Activated naive CD8-positive, alpha-beta T cell treated with anti-CD3 and anti-CD28 coated beads, Interleukin-2, amount 10 ng/mL, durations not matched to agents 7 days and 5 days (primary cell): ENCODE data around the gene UBE2C. TPM values are rescaled to one million over a fixed set of nuclear protein-coding genes. Genes with fewer than 3 reads are reported as not detected.

Source experiments
- ATAC-seq: fragments of 150-1000 bp; cut with Tn5 transposase; one replicate; pipeline ENCODE4 v1.10.0; 2021; ENCODE audit warnings: low read depth, moderate library complexity
- POLR2A ChIA-PET: fragments of 350-600 bp; sonication (Branson Sonifier 250); formaldehyde crosslinking; loops from one replicate; lab custom pipeline; 2021; ENCODE audit warnings: antibody characterized with exemption; lab: Charles Lee
- DNase-seq: peaks from one replicate; pipeline ENCODE4 v3.0.0; 2021
- H3K27ac Mint-ChIP-seq: one replicate; pipeline ENCODE4 v1.8.0; 2022; ENCODE audit warnings: mild to moderate bottlenecking, mixed read lengths
- H3K27me3 Mint-ChIP-seq: one replicate; pipeline ENCODE4 v1.8.0; 2022; ENCODE audit warnings: mild to moderate bottlenecking, moderate library complexity, mixed read lengths
- H3K36me3 Mint-ChIP-seq: one replicate; pipeline ENCODE4 v1.8.0; 2021; ENCODE audit warnings: mild to moderate bottlenecking, mixed read lengths
- H3K4me1 Mint-ChIP-seq: one replicate; pipeline ENCODE4 v1.8.0; 2021; ENCODE audit warnings: mixed read lengths
- H3K4me3 Mint-ChIP-seq: one replicate; pipeline ENCODE4 v1.8.0; 2022; ENCODE audit warnings: mild to moderate bottlenecking, moderate library complexity, mixed read lengths
- H3K9me3 Mint-ChIP-seq: one replicate; pipeline ENCODE4 v1.8.0; 2021; ENCODE audit warnings: mixed read lengths
- total RNA-seq, 2 experiments: library from RNA; stranded (reverse); gene quantifications; one replicate each; pipeline ENCODE4 v1.2.3, GENCODE V29; 2021

The UBE2C gene
- total RNA-seq, 2 experiments from 2014 or later = 153 to 154 TPM

GRCh38 chr20:45842169-45842812 lies 29.8 kb downstream of the UBE2C start:
- DNase-seq = no peak
- H3K9me3 Mint-ChIP-seq = no peaks in the 10 kb centered on the region
- no peak overlapping the region for H3K27ac Mint-ChIP-seq
- POLR2A ChIA-PET = interaction anchor here (1.2 to 1.6 kb wide), 2 partner anchors 9 to 15 kb away, joined by 3 to 6 read pairs; partner anchors contain the start of genes ACOT8, SNX21 and ZSWIM3
- H3K36me3 Mint-ChIP-seq = peaks cover 8% of the 10 kb centered on the region
- no peak overlapping the region for H3K4me3 Mint-ChIP-seq
- no peak for ATAC-seq
- H3K4me1 Mint-ChIP-seq = no peaks in the 10 kb centered on the region
- H3K27me3 Mint-ChIP-seq = no peaks in the 10 kb centered on the region

GRCh38 chr20:45843506-45843905 lies 31.1 kb downstream of the UBE2C start:
- Mint-ChIP-seq H3K4me1 (no peaks in the 10 kb centered on the region), H3K9me3 (no peaks in the 10 kb centered on the region), H3K36me3 (peaks cover 8% of the 10 kb centered on the region), H3K27me3 (no peaks in the 10 kb centered on the region), H3K4me3 (no peak overlapping the region), H3K27ac (no peak overlapping the region)
- DNase-seq = no peak
- POLR2A ChIA-PET = no interaction called here
- no peak for ATAC-seq

- POLR2A ChIA-PET = no interaction called here
- Mint-ChIP-seq H3K36me3 (peaks cover 16% of the 10 kb centered on the region), H3K9me3 (no peaks in the 10 kb centered on the region), H3K27ac (no peak overlapping the region), H3K4me3 (no peak overlapping the region), H3K4me1 (no peaks in the 10 kb centered on the region), H3K27me3 (no peaks in the 10 kb centered on the region)
- DNase-seq = no peak
- ATAC-seq = no peak
Measured at GRCh38 chr20:45845452-45845851, 33.0 kb downstream of the UBE2C start.

GRCh38 chr20:45848421-45848820 lies 36.0 kb downstream of the UBE2C start:
- no peak overlapping the region for H3K4me3 Mint-ChIP-seq
- ATAC-seq = no peak
- peaks cover 1% of the 10 kb centered on the region for H3K4me1 Mint-ChIP-seq
- H3K27me3 Mint-ChIP-seq = no peaks in the 10 kb centered on the region
- no peaks in the 10 kb centered on the region for H3K9me3 Mint-ChIP-seq
- DNase-seq = no peak
- H3K27ac Mint-ChIP-seq = no peak overlapping the region
- H3K36me3 Mint-ChIP-seq = peaks cover 23% of the 10 kb centered on the region
- POLR2A ChIA-PET = no interaction called here

GRCh38 chr20:45848969-45849582 lies 36.6 kb downstream of the UBE2C start:
- no peak overlapping the region for H3K27ac Mint-ChIP-seq
- H3K4me1 Mint-ChIP-seq = peaks cover 1% of the 10 kb centered on the region
- DNase-seq (no peak), ATAC-seq (no peak)
- peaks cover 24% of the 10 kb centered on the region for H3K36me3 Mint-ChIP-seq
- no peaks in the 10 kb centered on the region for H3K9me3 Mint-ChIP-seq
- H3K27me3 Mint-ChIP-seq = no peaks in the 10 kb centered on the region
- H3K4me3 Mint-ChIP-seq = no peak overlapping the region
- POLR2A ChIA-PET = no interaction called here

GRCh38 chr20:45850238-45850637 lies 37.8 kb downstream of the UBE2C start:
- ATAC-seq (no peak), DNase-seq (no peak)
- H3K4me1 Mint-ChIP-seq = peaks cover 5% of the 10 kb centered on the region
- POLR2A ChIA-PET = interaction anchor here (0.6 kb wide), 1 partner anchor 24 kb away, joined by 8 read pairs; no protein-coding TSS in a partner anchor
- no peak overlapping the region for H3K27ac Mint-ChIP-seq
- H3K4me3 Mint-ChIP-seq = no peak overlapping the region
- H3K27me3 Mint-ChIP-seq = no peaks in the 10 kb centered on the region
- no peaks in the 10 kb centered on the region for H3K9me3 Mint-ChIP-seq
- H3K36me3 Mint-ChIP-seq = peaks cover 20% of the 10 kb centered on the region

- ATAC-seq (no peak), DNase-seq (no peak)
- Mint-ChIP-seq H3K36me3 (peaks cover 20% of the 10 kb centered on the region), H3K9me3 (no peaks in the 10 kb centered on the region), H3K4me3 (no peak overlapping the region), H3K27ac (no peak overlapping the region), H3K27me3 (no peaks in the 10 kb centered on the region), H3K4me1 (peaks cover 8% of the 10 kb centered on the region)
- POLR2A ChIA-PET = no interaction called here
Measured at GRCh38 chr20:45850926-45851325, 38.5 kb downstream of the UBE2C start.

GRCh38 chr20:45851501-45851900 lies 39.1 kb downstream of the UBE2C start:
- POLR2A ChIA-PET = interaction anchor here (1.4 kb wide), 1 partner anchor 41 kb away, joined by 4 read pairs; no protein-coding TSS in a partner anchor
- H3K27ac Mint-ChIP-seq = no peak overlapping the region
- H3K36me3 Mint-ChIP-seq = peaks cover 19% of the 10 kb centered on the region
- DNase-seq (no peak), ATAC-seq (no peak)
- no peaks in the 10 kb centered on the region for H3K27me3 Mint-ChIP-seq
- no peak overlapping the region for H3K4me3 Mint-ChIP-seq
- H3K4me1 Mint-ChIP-seq = peaks cover 11% of the 10 kb centered on the region
- H3K9me3 Mint-ChIP-seq = no peaks in the 10 kb centered on the region

GRCh38 chr20:45852326-45852725 lies 39.9 kb downstream of the UBE2C start:
- Mint-ChIP-seq H3K4me1 (peaks cover 14% of the 10 kb centered on the region), H3K36me3 (peaks cover 19% of the 10 kb centered on the region)
- ATAC-seq = no peak

GRCh38 chr20:45853484-45853883 lies 41.0 kb downstream of the UBE2C start:
- no peak for ATAC-seq

More at GRCh38 chr20:45852326-45852725, 39.9 kb downstream of the UBE2C start:
- DNase-seq = no peak
- Mint-ChIP-seq H3K27me3 (no peaks in the 10 kb centered on the region), H3K27ac (no peak overlapping the region), H3K4me3 (no peak overlapping the region), H3K9me3 (no peaks in the 10 kb centered on the region)
- POLR2A ChIA-PET = interaction anchor here (0.7 to 1.4 kb wide), 2 partner anchors 26 to 40 kb away, joined by 3 to 4 read pairs; no protein-coding TSS in a partner anchor

GRCh38 chr20:45857114-45857881 lies 44.9 kb downstream of the UBE2C start, which contains the start of the genes ACOT8 and ZSWIM3:
Gene ACOT8, minus strand, starts transcription at chr20:45857392. Its CDS starts 77 bp downstream, at chr20:45857315.
Gene ZSWIM3, plus strand, starts transcription at chr20:45857614. Its CDS starts 212 bp downstream, at chr20:45857826.
- Mint-ChIP-seq H3K9me3 (no peaks in the 10 kb centered on the region), H3K27me3 (no peaks in the 10 kb centered on the region), H3K36me3 (peaks cover 13% of the 10 kb centered on the region), H3K4me3 (peak within 1 kb of the TSS; percentile 94), H3K4me1 (peaks cover 29% of the 10 kb centered on the region), H3K27ac (peak within 1 kb of the TSS; percentile 99)
- POLR2A ChIA-PET = interaction anchor here (0.8 to 3.8 kb wide), 17 partner anchors 9 to 113 kb away, joined by 3 to 33 read pairs (median 6); partner anchors contain the start of genes CTSA, NEURL2, PCIF1 and SNX21
- ATAC-seq (peak; percentile 97), DNase-seq (peak; percentile 79)

More at GRCh38 chr20:45853484-45853883, 41.0 kb downstream of the UBE2C start:
- Mint-ChIP-seq H3K36me3 (peaks cover 19% of the 10 kb centered on the region), H3K9me3 (no peaks in the 10 kb centered on the region), H3K4me1 (peaks cover 22% of the 10 kb centered on the region), H3K27ac (no peak overlapping the region), H3K27me3 (no peaks in the 10 kb centered on the region), H3K4me3 (no peak overlapping the region)
- POLR2A ChIA-PET = no interaction called here
- no peak for DNase-seq

- Mint-ChIP-seq H3K27ac (peak overlapping the region; percentile 99), H3K36me3 (peaks cover 11% of the 10 kb centered on the region), H3K9me3 (no peaks in the 10 kb centered on the region), H3K27me3 (no peaks in the 10 kb centered on the region), H3K4me3 (peak overlapping the region; percentile 94), H3K4me1 (peaks cover 29% of the 10 kb centered on the region)
- DNase-seq (no peak), ATAC-seq (peak; percentile 43)
- POLR2A ChIA-PET = interaction anchor here (0.7 to 3.8 kb wide), 14 partner anchors 9 to 113 kb away, joined by 3 to 33 read pairs (median 7); partner anchors contain the start of genes CTSA, NEURL2, PCIF1 and SNX21
Measured at GRCh38 chr20:45857882-45858216, 45.4 kb downstream of the UBE2C start.

GRCh38 chr20:45859916-45860315 lies 47.5 kb downstream of the UBE2C start:
- POLR2A ChIA-PET = interaction anchor here (0.6 kb wide), 1 partner anchor 16 kb away, joined by 3 read pairs; no protein-coding TSS in a partner anchor
- no peaks in the 10 kb centered on the region for H3K9me3 Mint-ChIP-seq
- H3K27ac Mint-ChIP-seq = no peak overlapping the region
- H3K4me3 Mint-ChIP-seq = no peak overlapping the region
- peaks cover 27% of the 10 kb centered on the region for H3K4me1 Mint-ChIP-seq
- peaks cover 7% of the 10 kb centered on the region for H3K36me3 Mint-ChIP-seq
- ATAC-seq (no peak), DNase-seq (no peak)
- H3K27me3 Mint-ChIP-seq = no peaks in the 10 kb centered on the region
